B cell (primary cell): ENCODE results near the gene LRRC8E. TPM values are rescaled to one million over a fixed set of nuclear protein-coding genes. Genes with fewer than 3 reads are reported as not detected.

Source experiments
- ATAC-seq: fragments of 200-7000 bp; cut with Tn5 transposase; one replicate; pipeline ENCODE4 v1.10.0; 2021; ENCODE audit warnings: low read depth, mild to moderate bottlenecking, moderate number of reproducible peaks, moderate library complexity
- CTCF ChIA-PET: fragments of 350-600 bp; sonication (Branson Sonifier 250); formaldehyde crosslinking; loops from one replicate; lab custom pipeline; 2021; ENCODE audit warnings: antibody characterized with exemption, inconsistent platforms; lab: Charles Lee
- POLR2A ChIA-PET: fragments of 350-600 bp; sonication (Branson Sonifier 250); formaldehyde crosslinking; loops from one replicate; lab custom pipeline; 2021; ENCODE audit warnings: antibody characterized with exemption; lab: Charles Lee
- DNase-seq: peaks from one replicate; pipeline ENCODE4 v3.0.0; 2013
- H2AFZ ChIP-seq: 2 replicates; pipeline ENCODE4 v1.6.1; 2012; ENCODE audit warnings: mild to moderate bottlenecking, low read depth, low read length; ENCODE audit not compliant: insufficient read depth, poor library complexity, severe bottlenecking
- H3K27ac ChIP-seq, 2 donors: 1 replicate in 1 of 2; 2 replicates in 1 of 2; pipeline ENCODE4 v1.5.1; 2012 to 2013; ENCODE audit warnings: low read length in 2 of 2, mild to moderate bottlenecking in 2 of 2, moderate library complexity in 1 of 2
- H3K27me3 ChIP-seq, 4 experiments: fragments of 200-600 bp in 1 of 4; sonication (generic) in 1 of 4; replicated peaks in 1 of 4; 1 replicate in 2 of 4; 2 replicates in 2 of 4; pipeline versions ENCODE4 v1.6.1 to v1.7.0; 2013 to 2016; ENCODE audit warnings: low read length in 3 of 4, mild to moderate bottlenecking in 2 of 4, mixed read lengths in 1 of 4, moderate library complexity in 1 of 4; ENCODE audit not compliant: insufficient read depth in 4 of 4, control insufficient read depth in 3 of 4; ENCODE audit errors: control extremely low read depth in 1 of 4
- H3K36me3 ChIP-seq, 2 experiments: replicated peaks in 1 of 2; 1 replicate in 1 of 2; 2 replicates in 1 of 2; pipeline versions ENCODE4 v1.6.1 to v1.7.1; 2013; ENCODE audit warnings: low read length in 1 of 2; ENCODE audit not compliant: insufficient read depth in 2 of 2, control insufficient read depth in 1 of 2; ENCODE audit errors: control extremely low read depth in 1 of 2, extremely low read depth in 1 of 2
- H3K4me1 ChIP-seq, 2 donors: fragments of 200-600 bp in 1 of 2; sonication (generic) in 1 of 2; 1 replicate in 1 of 2; 2 replicates in 1 of 2; pipeline versions ENCODE4 v1.5.1 to v1.6.1; 2013 to 2017; ENCODE audit warnings: low read length in 2 of 2; ENCODE audit not compliant: control insufficient read depth in 2 of 2, insufficient read depth in 2 of 2
- H3K4me2 ChIP-seq: replicated peaks from 2 replicates; pipeline ENCODE3; 2012; ENCODE audit warnings: mild to moderate bottlenecking, low read depth, low read length; ENCODE audit not compliant: poor library complexity, severe bottlenecking
- H3K4me3 ChIP-seq, 5 experiments: fragments of 200-600 bp in 1 of 5; sonication (generic) in 1 of 5; 1 replicate in 3 of 5; 2 replicates in 2 of 5; pipeline versions ENCODE4 v1.5.1 to v1.7.0; 2011 to 2016; ENCODE audit warnings: low read length in 4 of 5, mild to moderate bottlenecking in 4 of 5, low read depth in 2 of 5, control low read depth in 1 of 5, moderate library complexity in 1 of 5; ENCODE audit not compliant: insufficient read depth in 1 of 5; ENCODE audit errors: control extremely low read depth in 1 of 5, extremely low read depth in 1 of 5
- H3K79me2 ChIP-seq: fragments of 200-600 bp; sonication (generic); one replicate; pipeline ENCODE4 v1.6.0; 2016; ENCODE audit warnings: low read length; ENCODE audit not compliant: control insufficient read depth, insufficient read depth
- H3K9ac ChIP-seq: fragments of 200-600 bp; sonication (generic); 2 replicates; pipeline ENCODE4 v1.6.1; 2017; ENCODE audit warnings: mild to moderate bottlenecking, low read length, moderate library complexity
- H3K9me3 ChIP-seq, 3 donors: one replicate each; pipeline versions ENCODE4 v1.6.1 to v1.7.1; 2013; ENCODE audit warnings: low read length in 2 of 3; ENCODE audit not compliant: control insufficient read depth in 2 of 3, insufficient read depth in 1 of 3; ENCODE audit errors: control extremely low read depth in 1 of 3
- H4K20me1 ChIP-seq: 2 replicates; pipeline ENCODE4 v1.6.0; 2012; ENCODE audit warnings: mild to moderate bottlenecking, low read length; ENCODE audit not compliant: insufficient read depth, control insufficient read depth, poor library complexity, severe bottlenecking
- H3K27ac Mint-ChIP-seq: one replicate; pipeline ENCODE4 v1.8.0; 2021; ENCODE audit warnings: mixed read lengths
- H3K27me3 Mint-ChIP-seq: one replicate; pipeline ENCODE4 v1.8.0; 2021; ENCODE audit warnings: mixed read lengths
- H3K4me1 Mint-ChIP-seq: one replicate; pipeline ENCODE4 v1.8.0; 2021; ENCODE audit warnings: mixed read lengths
- H3K4me3 Mint-ChIP-seq: one replicate; pipeline ENCODE4 v1.8.0; 2021; ENCODE audit warnings: mixed read lengths
- H3K9me3 Mint-ChIP-seq: one replicate; pipeline ENCODE4 v1.8.0; 2022; ENCODE audit warnings: mixed read lengths; ENCODE audit not compliant: insufficient read depth
- EZH2 ChIP-seq: IDR thresholded peaks from 2 replicates; pipeline ENCODE4 v1.6.1; 2012; ENCODE audit warnings: borderline replicate concordance, low read depth, mild to moderate bottlenecking, moderate library complexity, low read length; ENCODE audit not compliant: insufficient read depth, poor library complexity, severe bottlenecking
- WGBS: methylation state at CpG from one replicate; pipeline ENCODE4 v1.1.5; 2013; ENCODE audit warnings: missing lambda C conversion rate; ENCODE audit not compliant: insufficient coverage; 5-methylcytosine and 5-hydroxymethylcytosine counted together
- intact Hi-C: fragments of 100-400 bp; cut with micrococcal nuclease; formaldehyde crosslinking; loops from one replicate; pipeline ENCODE4 v1.10.0; 2022
- polyA plus RNA-seq: library from polyadenylated mRNA; depleted of rRNA; stranded (reverse); fragments of >200 nt; gene quantifications from 2 replicates; pipeline ENCODE4 v1.2.3, GENCODE V29; 2012
- total RNA-seq, 2 donors: library from RNA; stranded (reverse); fragments of 120-200 nt in 1 of 2; gene quantifications; 1 replicate in 1 of 2; 2 replicates in 1 of 2; pipeline versions ENCODE4 v1.2.3 to v1.2.4, GENCODE V29; 2013 to 2022
- TF ChIP-seq, protein P1 (sequence below): fragments of 200-600 bp; IDR thresholded peaks from one replicate; pipeline ENCODE4 v1.8.0; 2022; ENCODE audit warnings: antibody characterized with exemption, mild to moderate bottlenecking

Gene LRRC8E
- total and polyA plus RNA-seq, 2 donors (not counting 1 experiment from before 2014, with no cell fraction given): not detected

- H3K79me2 ChIP-seq: no peaks in the 10 kb centered on the region
- H3K9ac ChIP-seq: no peak overlapping the region
- no peak for ATAC-seq
- peak overlapping the region; percentile 80 for H3K4me2 ChIP-seq
- no peak overlapping the region for H3K27ac ChIP-seq
- peak overlapping the region; percentile 52 for H3K4me3 Mint-ChIP-seq
- H3K27me3 ChIP-seq: peaks cover 0 to 88% (median 31%) of the 10 kb centered on the region in 4 experiments
- H4K20me1 ChIP-seq: no peaks in the 10 kb centered on the region
- H3K27ac Mint-ChIP-seq: no peak overlapping the region
- no peaks in the 10 kb centered on the region for H3K9me3 Mint-ChIP-seq
- peaks cover 0 to 3% of the 10 kb centered on the region in 2 experiments for H3K36me3 ChIP-seq
- H3K4me1 Mint-ChIP-seq: peaks cover 14% of the 10 kb centered on the region
- peaks cover 27 to 30% of the 10 kb centered on the region in 2 donors for H3K4me1 ChIP-seq
- CTCF ChIA-PET: no interaction called here
- TF ChIP-seq EZH2: no peak
- TF ChIP-seq, protein P1, sequence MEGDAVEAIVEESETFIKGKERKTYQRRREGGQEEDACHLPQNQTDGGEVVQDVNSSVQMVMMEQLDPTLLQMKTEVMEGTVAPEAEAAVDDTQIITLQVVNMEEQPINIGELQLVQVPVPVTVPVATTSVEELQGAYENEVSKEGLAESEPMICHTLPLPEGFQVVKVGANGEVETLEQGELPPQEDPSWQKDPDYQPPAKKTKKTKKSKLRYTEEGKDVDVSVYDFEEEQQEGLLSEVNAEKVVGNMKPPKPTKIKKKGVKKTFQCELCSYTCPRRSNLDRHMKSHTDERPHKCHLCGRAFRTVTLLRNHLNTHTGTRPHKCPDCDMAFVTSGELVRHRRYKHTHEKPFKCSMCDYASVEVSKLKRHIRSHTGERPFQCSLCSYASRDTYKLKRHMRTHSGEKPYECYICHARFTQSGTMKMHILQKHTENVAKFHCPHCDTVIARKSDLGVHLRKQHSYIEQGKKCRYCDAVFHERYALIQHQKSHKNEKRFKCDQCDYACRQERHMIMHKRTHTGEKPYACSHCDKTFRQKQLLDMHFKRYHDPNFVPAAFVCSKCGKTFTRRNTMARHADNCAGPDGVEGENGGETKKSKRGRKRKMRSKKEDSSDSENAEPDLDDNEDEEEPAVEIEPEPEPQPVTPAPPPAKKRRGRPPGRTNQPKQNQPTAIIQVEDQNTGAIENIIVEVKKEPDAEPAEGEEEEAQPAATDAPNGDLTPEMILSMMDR: no peak
- POLR2A ChIA-PET: interaction anchor here (1.0 kb wide), 1 partner anchor 8 kb away, joined by 7 read pairs; no protein-coding TSS in a partner anchor
- no peak overlapping the region for H2AFZ ChIP-seq
- WGBS: 85% methylated on average over 11 of the region's 14 CpGs
- intact Hi-C loops: no loop called here
- no peak overlapping the region for H3K4me3 ChIP-seq
- H3K9me3 ChIP-seq: peaks cover 0 to 32% (median 0%) of the 10 kb centered on the region in 3 donors
- peak; percentile 20 for DNase-seq
- H3K27me3 Mint-ChIP-seq: peaks cover 26% of the 10 kb centered on the region
These were observed 27.3 kb upstream of the LRRC8E start for GRCh38 chr19:7860714-7861618.
